Neural cell (in vitro differentiated cells): ENCODE results near the gene MRPL24. TPM values are rescaled to one million over a fixed set of nuclear protein-coding genes. Genes with fewer than 3 reads are reported as not detected.

ENCODE experiments used
- H2AFZ ChIP-seq: fragments of 200-600, 300-800 bp; sonication (generic), shearing (Covaris generic); 2 replicates; pipeline ENCODE4 v1.6.0; 2014; ENCODE audit warnings: low read depth, mild to moderate bottlenecking, antibody characterized with exemption, low read length, moderate library complexity
- H3F3A ChIP-seq: fragments of 200-600 bp; shearing (Covaris generic); 2 replicates; pipeline ENCODE4 v1.6.1; 2016; ENCODE audit warnings: mild to moderate bottlenecking, moderate library complexity, mixed read lengths, antibody characterized with exemption, low read length; ENCODE audit not compliant: insufficient read depth, poor library complexity, severe bottlenecking
- H3K27ac ChIP-seq: fragments of 200-600, 300-800 bp; sonication (generic), shearing (Covaris generic); 2 replicates; pipeline ENCODE4 v1.5.1; 2014; ENCODE audit warnings: mild to moderate bottlenecking, low read length, moderate library complexity
- H3K27me3 ChIP-seq: fragments of 300-800, 200-600 bp; sonication (generic), shearing (Covaris generic); 2 replicates; pipeline ENCODE4 v1.6.0; 2014; ENCODE audit warnings: mild to moderate bottlenecking, low read depth, low read length, moderate library complexity; ENCODE audit not compliant: insufficient read depth
- H3K36me3 ChIP-seq: fragments of 300-800, 200-600 bp; sonication (generic), shearing (Covaris generic); 2 replicates; pipeline ENCODE4 v1.5.1; 2014; ENCODE audit warnings: mild to moderate bottlenecking, antibody characterized with exemption, low read length, moderate library complexity; ENCODE audit not compliant: insufficient read depth
- H3K4me2 ChIP-seq: fragments of 300-800, 200-600 bp; sonication (generic), shearing (Covaris generic); 2 replicates; pipeline ENCODE4 v1.6.0; 2014; ENCODE audit warnings: mild to moderate bottlenecking, low read length
- H3K4me3 ChIP-seq: fragments of 300-800, 200-600 bp; sonication (generic), shearing (Covaris generic); 2 replicates; pipeline ENCODE4 v1.5.1; 2014; ENCODE audit warnings: mild to moderate bottlenecking, low read length, moderate library complexity
- H3K79me2 ChIP-seq: fragments of 200-600 bp; shearing (Covaris generic); replicated peaks from 2 replicates; pipeline ENCODE4 v1.6.0; 2014; ENCODE audit warnings: mild to moderate bottlenecking, low read length, moderate library complexity; ENCODE audit not compliant: insufficient read depth
- H3K9ac ChIP-seq: fragments of 300-800, 200-600 bp; sonication (generic), shearing (Covaris generic); 2 replicates; pipeline ENCODE4 v1.6.1; 2016; ENCODE audit warnings: mild to moderate bottlenecking, low read length, mixed read lengths
- H3K9me2 ChIP-seq: fragments of 200-600 bp; shearing (Covaris generic); 2 replicates; pipeline ENCODE4 v1.6.1; 2016; ENCODE audit warnings: mild to moderate bottlenecking, low read length, mixed read lengths; ENCODE audit not compliant: insufficient read depth
- H3K9me3 ChIP-seq: fragments of 200-600, 300-800 bp; sonication (generic), shearing (Covaris generic); 2 replicates; pipeline ENCODE4 v1.6.1; 2016; ENCODE audit warnings: mild to moderate bottlenecking, mixed run types, low read length, moderate library complexity, mixed read lengths
- H4K20me1 ChIP-seq: fragments of 200-600 bp; shearing (Covaris generic); 2 replicates; pipeline ENCODE4 v1.6.1; 2016; ENCODE audit warnings: mild to moderate bottlenecking, mixed run types; ENCODE audit not compliant: insufficient read depth
- EP300 ChIP-seq: fragments of 450-650 bp; conservative IDR thresholded peaks from 2 replicates; pipeline ENCODE4 v1.6.1; 2014; ENCODE audit warnings: antibody characterized with exemption, mild to moderate bottlenecking, moderate library complexity; ENCODE audit not compliant: poor library complexity, severe bottlenecking
- EZH2 ChIP-seq: fragments of 200-600, 300-800 bp; shearing (Covaris generic), sonication (generic); IDR thresholded peaks from 2 replicates; pipeline ENCODE4 v1.6.1; 2014; ENCODE audit warnings: antibody characterized with exemption, low read length, borderline replicate concordance, mild to moderate bottlenecking; ENCODE audit not compliant: insufficient read depth, poor library complexity, severe bottlenecking
- MXI1 ChIP-seq: fragments of 450-650 bp; conservative IDR thresholded peaks from 2 replicates; pipeline ENCODE4 v1.6.1; 2014; ENCODE audit warnings: antibody characterized with exemption, mild to moderate bottlenecking; ENCODE audit not compliant: poor library complexity, severe bottlenecking
- POLR2AphosphoS5 ChIP-seq: IDR thresholded peaks from 2 replicates; pipeline ENCODE4 v1.6.1; 2012
- RAD21 ChIP-seq: fragments of 450-650 bp; conservative IDR thresholded peaks from 2 replicates; pipeline ENCODE4 v1.6.1; 2014; ENCODE audit warnings: antibody characterized with exemption, mild to moderate bottlenecking, moderate library complexity
- SMC3 ChIP-seq: fragments of 450-650 bp; conservative IDR thresholded peaks from 2 replicates; pipeline ENCODE4 v1.6.1; 2014; ENCODE audit warnings: antibody characterized with exemption, mild to moderate bottlenecking, moderate library complexity; ENCODE audit not compliant: poor library complexity
- TAF1 ChIP-seq: IDR thresholded peaks from 2 replicates; pipeline ENCODE4 v1.6.1; 2012; ENCODE audit warnings: low read depth
- polyA plus RNA-seq: library from polyadenylated mRNA; depleted of rRNA; stranded (reverse); fragments of >200 nt; gene quantifications from 2 replicates; pipeline ENCODE4 v1.2.3, GENCODE V29; 2014
- TF ChIP-seq, protein P1 (sequence below): fragments of 450-650 bp; IDR thresholded peaks from 2 replicates; pipeline ENCODE4 v1.5.1; 2014; ENCODE audit warnings: antibody characterized with exemption, mild to moderate bottlenecking, moderate library complexity; ENCODE audit not compliant: poor library complexity, severe bottlenecking
- TF ChIP-seq, protein P2 (sequence below): IDR thresholded peaks from 2 replicates; pipeline ENCODE4 v1.6.1; 2012; ENCODE audit warnings: borderline replicate concordance

Gene MRPL24
- polyA plus RNA-seq, 1 donor from 2014 or later, result 56.5 TPM

DNA sequence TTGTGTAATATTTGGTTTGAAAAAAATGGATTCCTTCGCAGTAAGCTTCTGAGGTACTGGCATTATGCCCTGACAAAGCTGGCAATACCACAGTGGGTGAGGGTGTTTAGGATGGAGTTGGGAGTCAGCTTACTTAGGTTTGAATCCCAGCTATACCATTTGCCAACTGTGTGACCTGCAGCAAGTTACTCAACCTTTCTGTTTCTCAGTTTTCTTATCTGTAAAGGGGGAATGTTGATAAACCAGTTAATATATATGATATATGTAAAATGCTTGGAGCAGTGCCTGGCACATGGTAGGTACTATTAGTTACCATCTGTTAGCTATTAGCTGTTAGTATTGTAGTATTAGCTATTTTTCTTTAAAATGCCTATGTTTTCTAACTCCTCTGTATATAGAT, 15.5 kb upstream of the MRPL24 start:
- Histone ChIP-seq H3K79me2 (peaks cover 17% of the 10 kb centered on the region), H3K4me2 (no peak overlapping the region), H3K27me3 (no peaks in the 10 kb centered on the region), H4K20me1 (no peaks in the 10 kb centered on the region), H3K27ac (no peak overlapping the region), H3K4me3 (no peak overlapping the region), H3K9me3 (no peaks in the 10 kb centered on the region), H3F3A (no peaks in the 10 kb centered on the region), H3K9ac (no peak overlapping the region), H2AFZ (no peak overlapping the region), H3K9me2 (no peaks in the 10 kb centered on the region), H3K36me3 (no peaks in the 10 kb centered on the region)
- TF ChIP-seq TAF1 (no peak), EZH2 (no peak), POLR2AphosphoS5 (no peak), RAD21 (no peak), MXI1 (no peak), SMC3 (no peak), EP300 (no peak)
- TF ChIP-seq, protein P1, sequence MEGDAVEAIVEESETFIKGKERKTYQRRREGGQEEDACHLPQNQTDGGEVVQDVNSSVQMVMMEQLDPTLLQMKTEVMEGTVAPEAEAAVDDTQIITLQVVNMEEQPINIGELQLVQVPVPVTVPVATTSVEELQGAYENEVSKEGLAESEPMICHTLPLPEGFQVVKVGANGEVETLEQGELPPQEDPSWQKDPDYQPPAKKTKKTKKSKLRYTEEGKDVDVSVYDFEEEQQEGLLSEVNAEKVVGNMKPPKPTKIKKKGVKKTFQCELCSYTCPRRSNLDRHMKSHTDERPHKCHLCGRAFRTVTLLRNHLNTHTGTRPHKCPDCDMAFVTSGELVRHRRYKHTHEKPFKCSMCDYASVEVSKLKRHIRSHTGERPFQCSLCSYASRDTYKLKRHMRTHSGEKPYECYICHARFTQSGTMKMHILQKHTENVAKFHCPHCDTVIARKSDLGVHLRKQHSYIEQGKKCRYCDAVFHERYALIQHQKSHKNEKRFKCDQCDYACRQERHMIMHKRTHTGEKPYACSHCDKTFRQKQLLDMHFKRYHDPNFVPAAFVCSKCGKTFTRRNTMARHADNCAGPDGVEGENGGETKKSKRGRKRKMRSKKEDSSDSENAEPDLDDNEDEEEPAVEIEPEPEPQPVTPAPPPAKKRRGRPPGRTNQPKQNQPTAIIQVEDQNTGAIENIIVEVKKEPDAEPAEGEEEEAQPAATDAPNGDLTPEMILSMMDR, result no peak
- TF ChIP-seq, protein P2, sequence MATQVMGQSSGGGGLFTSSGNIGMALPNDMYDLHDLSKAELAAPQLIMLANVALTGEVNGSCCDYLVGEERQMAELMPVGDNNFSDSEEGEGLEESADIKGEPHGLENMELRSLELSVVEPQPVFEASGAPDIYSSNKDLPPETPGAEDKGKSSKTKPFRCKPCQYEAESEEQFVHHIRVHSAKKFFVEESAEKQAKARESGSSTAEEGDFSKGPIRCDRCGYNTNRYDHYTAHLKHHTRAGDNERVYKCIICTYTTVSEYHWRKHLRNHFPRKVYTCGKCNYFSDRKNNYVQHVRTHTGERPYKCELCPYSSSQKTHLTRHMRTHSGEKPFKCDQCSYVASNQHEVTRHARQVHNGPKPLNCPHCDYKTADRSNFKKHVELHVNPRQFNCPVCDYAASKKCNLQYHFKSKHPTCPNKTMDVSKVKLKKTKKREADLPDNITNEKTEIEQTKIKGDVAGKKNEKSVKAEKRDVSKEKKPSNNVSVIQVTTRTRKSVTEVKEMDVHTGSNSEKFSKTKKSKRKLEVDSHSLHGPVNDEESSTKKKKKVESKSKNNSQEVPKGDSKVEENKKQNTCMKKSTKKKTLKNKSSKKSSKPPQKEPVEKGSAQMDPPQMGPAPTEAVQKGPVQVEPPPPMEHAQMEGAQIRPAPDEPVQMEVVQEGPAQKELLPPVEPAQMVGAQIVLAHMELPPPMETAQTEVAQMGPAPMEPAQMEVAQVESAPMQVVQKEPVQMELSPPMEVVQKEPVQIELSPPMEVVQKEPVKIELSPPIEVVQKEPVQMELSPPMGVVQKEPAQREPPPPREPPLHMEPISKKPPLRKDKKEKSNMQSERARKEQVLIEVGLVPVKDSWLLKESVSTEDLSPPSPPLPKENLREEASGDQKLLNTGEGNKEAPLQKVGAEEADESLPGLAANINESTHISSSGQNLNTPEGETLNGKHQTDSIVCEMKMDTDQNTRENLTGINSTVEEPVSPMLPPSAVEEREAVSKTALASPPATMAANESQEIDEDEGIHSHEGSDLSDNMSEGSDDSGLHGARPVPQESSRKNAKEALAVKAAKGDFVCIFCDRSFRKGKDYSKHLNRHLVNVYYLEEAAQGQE, result no peak

GRCh38 chr1:156755527-156755950, 14.7 kb upstream of the MRPL24 start:
- no peak overlapping the region for H3K9ac ChIP-seq
- H3K79me2 ChIP-seq, result peaks cover 23% of the 10 kb centered on the region
- H3K4me2 ChIP-seq, result no peak overlapping the region
- H3K9me3 ChIP-seq, result no peaks in the 10 kb centered on the region
- H3K9me2 ChIP-seq, result no peaks in the 10 kb centered on the region
- H2AFZ ChIP-seq, result no peak overlapping the region
- no peaks in the 10 kb centered on the region for H3F3A ChIP-seq
- H3K27ac ChIP-seq, result no peak overlapping the region
- TF ChIP-seq EZH2 (no peak), TAF1 (no peak), POLR2AphosphoS5 (no peak), RAD21 (no peak), SMC3 (no peak), EP300 (no peak), MXI1 (no peak)
- TF ChIP-seq, protein P2, result no peak
- TF ChIP-seq, protein P1, result no peak
- H4K20me1 ChIP-seq, result no peaks in the 10 kb centered on the region
- no peaks in the 10 kb centered on the region for H3K27me3 ChIP-seq
- H3K4me3 ChIP-seq, result no peak overlapping the region
- H3K36me3 ChIP-seq, result no peaks in the 10 kb centered on the region
